ENCODE measurements around the gene CD33. TPM values are rescaled to one million over a fixed set of nuclear protein-coding genes. Genes with fewer than 3 reads are reported as not detected.

Gene CD33
- total RNA-seq, 1 experiment from 2014 or later: 0.31 TPM

DNA sequence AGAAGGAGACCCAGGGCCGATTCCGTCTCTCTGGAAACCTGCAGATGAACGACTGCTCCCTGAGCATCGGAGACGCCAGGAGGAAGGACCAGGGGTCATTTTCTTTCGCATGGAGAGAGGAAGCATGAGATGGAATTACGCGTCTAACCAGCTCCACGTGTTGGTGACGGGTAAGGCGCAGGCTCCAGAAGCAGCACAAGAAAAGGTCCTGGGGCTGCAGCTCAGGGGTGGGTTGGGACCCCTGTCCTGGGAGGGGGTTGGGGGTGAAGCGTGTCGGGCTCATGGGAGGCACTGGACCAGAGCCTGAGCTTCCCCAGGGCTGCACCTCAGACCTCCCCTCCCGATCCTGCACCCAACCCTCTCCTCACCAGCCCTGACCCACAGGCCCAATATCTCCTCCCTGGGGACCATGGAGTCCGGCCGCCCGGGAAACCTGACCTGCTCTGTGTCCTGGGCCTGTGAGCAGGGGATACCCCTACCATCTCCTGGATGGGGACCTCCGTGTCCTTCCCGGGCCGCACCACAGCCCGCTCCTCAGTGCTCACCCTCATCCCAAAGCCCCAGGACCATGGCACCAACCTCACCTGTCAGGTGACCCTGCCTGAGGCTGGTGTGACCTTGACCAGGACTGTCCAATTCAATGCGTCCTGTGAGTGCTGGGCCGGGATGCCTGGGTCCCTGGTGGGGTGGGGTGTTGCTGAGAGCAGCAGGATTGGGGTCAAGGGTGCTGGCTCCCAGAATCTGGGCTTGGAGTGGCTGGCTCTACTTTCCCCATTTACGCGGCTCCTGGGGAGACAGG lies 39.6 kb upstream of the CD33 start (continued):
- TF ChIP-seq, protein P1, sequence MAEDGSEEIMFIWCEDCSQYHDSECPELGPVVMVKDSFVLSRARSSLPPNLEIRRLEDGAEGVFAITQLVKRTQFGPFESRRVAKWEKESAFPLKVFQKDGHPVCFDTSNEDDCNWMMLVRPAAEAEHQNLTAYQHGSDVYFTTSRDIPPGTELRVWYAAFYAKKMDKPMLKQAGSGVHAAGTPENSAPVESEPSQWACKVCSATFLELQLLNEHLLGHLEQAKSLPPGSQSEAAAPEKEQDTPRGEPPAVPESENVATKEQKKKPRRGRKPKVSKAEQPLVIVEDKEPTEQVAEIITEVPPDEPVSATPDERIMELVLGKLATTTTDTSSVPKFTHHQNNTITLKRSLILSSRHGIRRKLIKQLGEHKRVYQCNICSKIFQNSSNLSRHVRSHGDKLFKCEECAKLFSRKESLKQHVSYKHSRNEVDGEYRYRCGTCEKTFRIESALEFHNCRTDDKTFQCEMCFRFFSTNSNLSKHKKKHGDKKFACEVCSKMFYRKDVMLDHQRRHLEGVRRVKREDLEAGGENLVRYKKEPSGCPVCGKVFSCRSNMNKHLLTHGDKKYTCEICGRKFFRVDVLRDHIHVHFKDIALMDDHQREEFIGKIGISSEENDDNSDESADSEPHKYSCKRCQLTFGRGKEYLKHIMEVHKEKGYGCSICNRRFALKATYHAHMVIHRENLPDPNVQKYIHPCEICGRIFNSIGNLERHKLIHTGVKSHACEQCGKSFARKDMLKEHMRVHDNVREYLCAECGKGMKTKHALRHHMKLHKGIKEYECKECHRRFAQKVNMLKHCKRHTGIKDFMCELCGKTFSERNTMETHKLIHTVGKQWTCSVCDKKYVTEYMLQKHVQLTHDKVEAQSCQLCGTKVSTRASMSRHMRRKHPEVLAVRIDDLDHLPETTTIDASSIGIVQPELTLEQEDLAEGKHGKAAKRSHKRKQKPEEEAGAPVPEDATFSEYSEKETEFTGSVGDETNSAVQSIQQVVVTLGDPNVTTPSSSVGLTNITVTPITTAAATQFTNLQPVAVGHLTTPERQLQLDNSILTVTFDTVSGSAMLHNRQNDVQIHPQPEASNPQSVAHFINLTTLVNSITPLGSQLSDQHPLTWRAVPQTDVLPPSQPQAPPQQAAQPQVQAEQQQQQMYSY (CRISPR knock-in tag; IDR thresholded peaks at IDR 0.05): no peak
- TF ChIP-seq, protein P2, sequence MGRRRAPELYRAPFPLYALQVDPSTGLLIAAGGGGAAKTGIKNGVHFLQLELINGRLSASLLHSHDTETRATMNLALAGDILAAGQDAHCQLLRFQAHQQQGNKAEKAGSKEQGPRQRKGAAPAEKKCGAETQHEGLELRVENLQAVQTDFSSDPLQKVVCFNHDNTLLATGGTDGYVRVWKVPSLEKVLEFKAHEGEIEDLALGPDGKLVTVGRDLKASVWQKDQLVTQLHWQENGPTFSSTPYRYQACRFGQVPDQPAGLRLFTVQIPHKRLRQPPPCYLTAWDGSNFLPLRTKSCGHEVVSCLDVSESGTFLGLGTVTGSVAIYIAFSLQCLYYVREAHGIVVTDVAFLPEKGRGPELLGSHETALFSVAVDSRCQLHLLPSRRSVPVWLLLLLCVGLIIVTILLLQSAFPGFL (CRISPR knock-in tag; IDR thresholded peaks at IDR 0.05; ENCODE audit: borderline replicate concordance): no peak
- TF ChIP-seq GRHL2 (CRISPR knock-in tag; IDR thresholded peaks at IDR 0.05; ENCODE audit: insufficient replicate concordance, severe bottlenecking) (no peak), NFATC4 (CRISPR knock-in tag; IDR thresholded peaks at IDR 0.05) (no peak), CREM (CRISPR knock-in tag; IDR thresholded peaks at IDR 0.05) (no peak), ZNF671 (CRISPR knock-in tag; IDR thresholded peaks at IDR 0.05) (no peak)
- TF ChIP-seq, protein P3, sequence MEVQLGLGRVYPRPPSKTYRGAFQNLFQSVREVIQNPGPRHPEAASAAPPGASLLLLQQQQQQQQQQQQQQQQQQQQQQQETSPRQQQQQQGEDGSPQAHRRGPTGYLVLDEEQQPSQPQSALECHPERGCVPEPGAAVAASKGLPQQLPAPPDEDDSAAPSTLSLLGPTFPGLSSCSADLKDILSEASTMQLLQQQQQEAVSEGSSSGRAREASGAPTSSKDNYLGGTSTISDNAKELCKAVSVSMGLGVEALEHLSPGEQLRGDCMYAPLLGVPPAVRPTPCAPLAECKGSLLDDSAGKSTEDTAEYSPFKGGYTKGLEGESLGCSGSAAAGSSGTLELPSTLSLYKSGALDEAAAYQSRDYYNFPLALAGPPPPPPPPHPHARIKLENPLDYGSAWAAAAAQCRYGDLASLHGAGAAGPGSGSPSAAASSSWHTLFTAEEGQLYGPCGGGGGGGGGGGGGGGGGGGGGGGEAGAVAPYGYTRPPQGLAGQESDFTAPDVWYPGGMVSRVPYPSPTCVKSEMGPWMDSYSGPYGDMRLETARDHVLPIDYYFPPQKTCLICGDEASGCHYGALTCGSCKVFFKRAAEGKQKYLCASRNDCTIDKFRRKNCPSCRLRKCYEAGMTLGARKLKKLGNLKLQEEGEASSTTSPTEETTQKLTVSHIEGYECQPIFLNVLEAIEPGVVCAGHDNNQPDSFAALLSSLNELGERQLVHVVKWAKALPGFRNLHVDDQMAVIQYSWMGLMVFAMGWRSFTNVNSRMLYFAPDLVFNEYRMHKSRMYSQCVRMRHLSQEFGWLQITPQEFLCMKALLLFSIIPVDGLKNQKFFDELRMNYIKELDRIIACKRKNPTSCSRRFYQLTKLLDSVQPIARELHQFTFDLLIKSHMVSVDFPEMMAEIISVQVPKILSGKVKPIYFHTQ (CRISPR knock-in tag; IDR thresholded peaks at IDR 0.05): no peak

DNA sequence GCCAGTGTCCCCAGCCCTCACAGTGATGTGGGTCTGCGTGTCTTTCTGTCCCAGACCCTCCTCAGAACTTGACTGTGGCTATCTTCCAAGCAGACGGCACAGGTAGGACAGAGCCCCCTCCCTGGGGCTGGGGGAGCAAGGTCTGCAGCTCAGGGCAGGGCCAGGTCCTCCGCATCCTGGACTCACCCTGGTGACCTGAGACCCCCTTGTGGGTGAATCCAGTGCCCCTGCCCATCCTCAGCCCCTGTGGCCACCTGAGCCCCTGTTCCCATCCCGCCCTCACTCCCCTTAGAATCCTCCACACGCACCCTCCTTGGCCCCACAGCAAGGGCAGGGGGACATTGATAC lies 39.0 kb upstream of the CD33 start:
- Mint-ChIP-seq H3K4me1 (0 out of 2 replicates have a peak, but pooled peaks cover 4% of the 10 kb centered on the region), H3K4me3 (no peak overlapping the region), H3K9me3 (no peaks in the 10 kb centered on the region), H3K36me3 (no peaks in the 10 kb centered on the region), H3K27ac (no peak overlapping the region), H3K27me3 (ENCODE audit: low read depth) (peaks cover 36% of the 10 kb centered on the region)
- no peak for ATAC-seq
- TF ChIP-seq CBFB (CRISPR knock-in tag; IDR thresholded peaks at IDR 0.05; ENCODE audit: low read depth) (no peak), NFYB (CRISPR knock-in tag; conservative IDR thresholded peaks at IDR 0.05; ENCODE audit: low read depth) (no peak), NFATC4 (CRISPR knock-in tag; IDR thresholded peaks at IDR 0.05) (no peak), IRF2 (CRISPR knock-in tag; IDR thresholded peaks at IDR 0.05; ENCODE audit: borderline replicate concordance, low read depth) (no peak), ZNF317 (CRISPR knock-in tag; IDR thresholded peaks at IDR 0.05; ENCODE audit: borderline replicate concordance, low read depth) (no peak), MXD4 (CRISPR knock-in tag; IDR thresholded peaks at IDR 0.05; ENCODE audit: borderline replicate concordance) (no peak), SP1 (CRISPR knock-in tag; conservative IDR thresholded peaks at IDR 0.05) (no peak), PRRX2 (CRISPR knock-in tag; IDR thresholded peaks at IDR 0.05) (no peak)
- TF ChIP-seq, protein P4, sequence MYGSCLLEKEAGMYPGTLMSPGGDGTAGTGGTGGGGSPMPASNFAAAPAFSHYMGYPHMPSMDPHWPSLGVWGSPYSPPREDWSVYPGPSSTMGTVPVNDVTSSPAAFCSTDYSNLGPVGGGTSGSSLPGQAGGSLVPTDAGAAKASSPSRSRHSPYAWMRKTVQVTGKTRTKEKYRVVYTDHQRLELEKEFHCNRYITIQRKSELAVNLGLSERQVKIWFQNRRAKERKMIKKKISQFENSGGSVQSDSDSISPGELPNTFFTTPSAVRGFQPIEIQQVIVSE (CRISPR knock-in tag; IDR thresholded peaks at IDR 0.05; ENCODE audit: borderline replicate concordance): no peak
- no peak for DNase-seq (ENCODE audit: low spot score)
- ChIA-PET POLR2A (no interaction called here), CTCF (interaction anchor here (0.8 to 1.5 kb wide), 2 partner anchors 24 to 27 kb away, joined by 4 to 5 read pairs; no protein-coding TSS in a partner anchor)
